Nucleus accumbens (tissue), 56 donors: ENCODE results near the gene PNN.
A peak's percentile ranks its signal among the peaks of the same experiment; 100 is the strongest.

Experiments used
- DNase-seq, 56 donors: peaks; one replicate each; lab custom pipeline; 2025; lab: John Stamatoyannopoulos, UW

PNN gene

DNA sequence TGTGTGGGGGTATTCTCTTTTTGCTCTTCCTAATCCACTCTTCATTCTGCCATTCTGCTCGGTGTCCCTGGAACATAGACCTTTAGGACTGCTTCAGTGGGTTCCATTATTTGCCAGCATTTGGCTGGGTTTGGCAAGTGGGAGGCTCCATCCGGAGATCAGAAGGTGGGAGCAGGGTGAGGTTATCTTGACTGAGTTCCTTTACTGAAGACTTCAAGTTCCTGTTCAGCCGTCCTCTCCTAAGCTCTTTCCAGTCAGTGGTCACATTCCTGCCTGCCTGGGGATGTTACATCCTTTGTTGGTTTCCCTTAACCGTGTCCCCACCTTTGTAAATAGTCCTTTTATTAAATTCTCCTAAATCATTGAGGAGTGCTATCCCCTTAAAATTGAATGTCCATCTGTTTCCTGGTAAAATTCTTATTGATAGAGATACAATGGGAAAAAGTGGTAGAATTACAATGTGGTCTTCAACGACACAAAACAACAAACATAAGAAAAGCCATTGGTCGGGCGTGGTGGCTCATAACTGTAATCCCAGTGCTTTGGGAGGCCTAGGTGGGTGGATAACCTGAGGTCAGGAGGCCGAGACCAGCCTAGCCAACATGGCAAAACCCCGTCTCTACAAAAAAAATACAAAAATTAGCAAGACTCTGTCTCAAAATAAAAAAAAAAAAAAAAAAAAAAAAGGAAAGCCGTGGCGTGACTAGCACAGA lies 53.6 kb downstream of the PNN start:
- no peak for DNase-seq

DNA sequence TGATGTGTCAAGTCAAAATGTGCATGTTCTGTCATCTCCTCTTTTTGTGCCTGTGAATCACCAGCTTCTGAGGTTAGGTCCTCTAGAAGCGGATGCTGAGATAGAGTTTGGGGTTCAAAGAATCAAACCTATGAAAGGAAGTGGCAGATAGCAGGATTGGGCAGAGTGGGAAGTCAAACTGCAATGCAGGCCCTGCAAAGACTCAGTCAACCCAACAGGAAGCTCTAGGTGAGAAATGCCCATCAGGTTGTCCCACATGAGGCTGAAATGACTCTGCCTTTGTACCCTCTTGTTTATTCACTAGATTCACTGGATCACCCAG lies 54.1 kb downstream of the PNN start:
- peak in 1 of 56 donors; percentile 7 for DNase-seq

DNA sequence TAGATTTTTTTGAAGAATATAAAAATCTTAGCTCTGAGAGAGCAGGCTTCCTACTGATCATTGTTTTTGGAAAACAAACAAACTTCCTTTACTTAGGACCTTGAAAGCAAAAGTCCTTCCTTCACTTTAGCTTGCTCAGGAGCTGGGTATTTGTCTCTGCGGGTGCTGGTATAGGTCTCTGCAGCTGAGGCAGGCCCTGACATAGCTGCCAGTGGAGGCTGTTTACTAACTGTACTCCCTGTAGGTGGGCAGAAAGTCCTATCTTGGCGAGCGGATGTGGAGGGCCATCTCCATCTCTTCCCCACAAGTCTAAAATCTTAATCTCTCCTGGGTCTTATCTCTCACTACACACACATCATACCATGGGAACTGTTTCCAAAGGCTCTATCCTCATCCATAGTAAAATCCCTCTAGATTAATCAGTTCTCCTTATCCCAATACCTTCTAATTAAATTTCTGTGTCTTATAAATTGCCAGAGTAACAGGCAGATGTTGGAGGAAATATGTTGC lies 54.6 kb downstream of the PNN start:
- no peak for DNase-seq

DNA sequence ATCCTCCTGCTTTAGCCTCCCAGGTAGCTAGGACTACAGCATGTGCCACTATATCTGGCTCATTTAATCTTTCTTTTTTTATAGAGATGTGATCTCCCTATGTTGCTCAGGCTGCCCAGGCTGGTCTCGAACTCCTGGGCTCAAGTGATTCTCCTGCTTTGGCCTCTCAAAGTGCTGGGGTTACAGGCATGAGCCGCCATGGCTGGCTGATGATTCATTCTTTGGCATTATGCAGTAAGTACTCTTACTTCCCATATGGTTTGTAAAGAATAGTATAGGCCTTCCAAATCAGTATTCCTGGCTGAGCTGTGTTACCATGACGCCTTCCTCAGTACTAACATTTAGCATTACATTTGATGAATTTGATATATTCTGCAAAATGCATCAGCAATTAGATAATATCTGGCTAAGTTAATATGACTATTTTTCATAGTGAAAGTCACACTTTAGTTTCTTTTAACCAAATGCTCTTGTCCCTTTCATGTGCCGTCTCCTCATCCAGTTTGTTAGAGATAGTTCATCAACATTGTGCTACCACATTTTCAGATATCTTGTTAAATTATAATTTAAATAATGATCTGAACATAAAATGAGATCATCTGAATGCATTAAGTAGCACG lies 55.5 kb downstream of the PNN start:
- no peak for DNase-seq

DNA sequence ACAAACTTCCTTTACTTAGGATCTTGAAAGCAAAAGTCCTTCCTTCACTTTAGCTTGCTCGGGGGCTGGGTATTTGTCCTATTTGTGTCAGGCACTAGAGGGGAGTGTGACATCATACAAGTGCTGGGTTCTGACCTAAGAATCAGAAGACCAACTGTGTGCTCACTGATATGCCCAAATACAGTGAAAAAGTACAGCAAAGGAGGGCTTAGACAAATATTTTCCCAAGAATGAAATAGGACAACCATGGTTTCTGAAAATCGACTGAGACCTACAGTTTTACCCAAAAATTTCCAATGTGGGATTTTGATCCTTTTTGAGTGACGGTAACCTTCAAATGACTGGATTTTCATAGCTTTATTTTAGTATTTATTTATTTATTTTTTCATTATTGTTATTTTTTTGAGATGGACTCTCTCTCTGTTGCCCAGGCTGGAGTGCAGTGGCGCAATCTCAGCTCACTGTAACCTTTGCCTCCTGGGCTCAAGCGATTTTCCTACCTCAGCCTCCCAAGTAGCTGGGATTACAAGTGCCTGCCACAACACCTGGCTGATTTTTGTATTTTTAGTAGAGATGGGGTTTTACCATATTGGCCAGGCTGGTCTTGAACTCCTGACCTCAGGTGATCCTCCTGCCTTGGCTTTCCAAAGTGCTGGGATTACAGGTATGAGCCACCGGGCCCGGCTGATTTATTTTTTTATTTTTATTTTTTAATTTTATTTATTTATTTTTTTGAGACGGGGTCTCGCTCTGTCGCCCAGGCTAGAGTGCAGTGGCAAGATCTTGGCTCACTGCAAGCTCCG lies 56.9 kb downstream of the PNN start:
- peak in 3 of 56 donors; percentile 0 to 3 (median 1) for DNase-seq
